Measurements from ENCODE around the gene HLA-DQB2.

DNA sequence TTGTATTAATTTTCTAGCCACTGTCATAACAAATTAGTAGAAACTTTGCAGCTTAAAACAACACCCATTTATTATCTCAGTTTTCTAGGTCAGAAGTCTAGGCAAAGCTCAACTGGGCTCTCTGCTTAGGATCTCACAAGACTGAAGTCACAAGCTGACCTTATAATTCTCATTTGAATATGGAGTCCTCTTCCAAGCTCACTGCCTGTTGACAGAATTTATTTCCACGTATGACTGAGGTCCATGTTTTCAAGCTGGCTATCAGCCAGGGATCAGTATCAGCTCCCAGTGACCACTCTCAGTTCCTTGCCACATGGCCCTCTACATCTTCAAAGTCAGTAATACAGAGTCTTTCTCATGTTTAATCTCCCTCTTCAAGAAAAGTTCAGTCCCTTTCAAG, 11.7 kb upstream of the HLA-DQB2 start:
- TF ChIP-seq CTCF (IDR thresholded peaks at IDR 0.05) (no peak), POLR2A (IDR thresholded peaks at IDR 0.05) (no peak)
